Neutrophil (primary cell): Measurements from ENCODE around the gene ZSCAN20.

ENCODE experiments used
- H3K27ac ChIP-seq: fragments of 200-600 bp; sonication (generic); 2 replicates; pipeline ENCODE4 v1.5.1; 2016; ENCODE audit warnings: mild to moderate bottlenecking, moderate library complexity
- H3K27me3 ChIP-seq: fragments of 200-600 bp; sonication (generic); 2 replicates; pipeline ENCODE4 v1.6.0; 2016; ENCODE audit warnings: mild to moderate bottlenecking
- H3K36me3 ChIP-seq: fragments of 200-600 bp; sonication (generic); 2 replicates; pipeline ENCODE4 v1.5.1; 2017
- H3K4me1 ChIP-seq, 2 experiments: fragments of 200-600 bp in 1 of 2; sonication (generic) in 1 of 2; 1 replicate in 1 of 2; 2 replicates in 1 of 2; pipeline versions ENCODE4 v1.5.1 to v1.6.1; 2013 to 2016; ENCODE audit warnings: low read depth in 1 of 2, low read length in 1 of 2, mild to moderate bottlenecking in 1 of 2, moderate library complexity in 1 of 2; ENCODE audit not compliant: control insufficient read depth in 1 of 2, insufficient read depth in 1 of 2
- H3K4me3 ChIP-seq, 2 experiments: fragments of 200-600 bp in 1 of 2; sonication (generic) in 1 of 2; 1 replicate in 1 of 2; 2 replicates in 1 of 2; pipeline ENCODE4 v1.5.1; 2013 to 2016; ENCODE audit warnings: low read depth in 1 of 2, low read length in 1 of 2, mild to moderate bottlenecking in 1 of 2, moderate library complexity in 1 of 2
- H3K9me3 ChIP-seq: fragments of 200-600 bp; sonication (generic); 2 replicates; pipeline ENCODE4 v1.5.1; 2016
- CTCF ChIP-seq: fragments of 200-600 bp; sonication (generic); IDR thresholded peaks from 2 replicates; pipeline ENCODE4 v1.5.1; 2016; ENCODE audit warnings: antibody characterized with exemption

ZSCAN20 gene

GRCh38 chr1:33494929-33495328 lies 22.5 kb downstream of the ZSCAN20 start:
- no peaks in the 10 kb centered on the region for H3K27me3 ChIP-seq
- no peak overlapping the region for H3K4me3 ChIP-seq
- H3K4me1 ChIP-seq = no peaks in the 10 kb centered on the region
- H3K9me3 ChIP-seq = peaks cover 21% of the 10 kb centered on the region
- H3K36me3 ChIP-seq = no peaks in the 10 kb centered on the region
- no peak overlapping the region for H3K27ac ChIP-seq
- no peak for TF ChIP-seq CTCF

GRCh38 chr1:33497410-33497809 lies 25.0 kb downstream of the ZSCAN20 start:
- Histone ChIP-seq H3K9me3 (peaks cover 21% of the 10 kb centered on the region), H3K4me1 (no peaks in the 10 kb centered on the region), H3K27me3 (no peaks in the 10 kb centered on the region), H3K36me3 (no peaks in the 10 kb centered on the region), H3K4me3 (no peak overlapping the region), H3K27ac (no peak overlapping the region)
- no peak for TF ChIP-seq CTCF

GRCh38 chr1:33500547-33500946 lies 28.1 kb downstream of the ZSCAN20 start:
- no peak for TF ChIP-seq CTCF
- Histone ChIP-seq H3K9me3 (peaks cover 6% of the 10 kb centered on the region), H3K27me3 (no peaks in the 10 kb centered on the region), H3K4me3 (no peak overlapping the region), H3K36me3 (no peaks in the 10 kb centered on the region), H3K4me1 (no peaks in the 10 kb centered on the region), H3K27ac (no peak overlapping the region)

GRCh38 chr1:33501309-33501708 lies 28.9 kb downstream of the ZSCAN20 start:
- Histone ChIP-seq H3K4me1 (no peaks in the 10 kb centered on the region), H3K27ac (no peak overlapping the region), H3K9me3 (no peaks in the 10 kb centered on the region), H3K4me3 (no peak overlapping the region), H3K36me3 (no peaks in the 10 kb centered on the region), H3K27me3 (no peaks in the 10 kb centered on the region)
- no peak for TF ChIP-seq CTCF

- no peak overlapping the region for H3K4me3 ChIP-seq
- H3K36me3 ChIP-seq = no peaks in the 10 kb centered on the region
- TF ChIP-seq CTCF = no peak
- H3K4me1 ChIP-seq = no peaks in the 10 kb centered on the region
- no peaks in the 10 kb centered on the region for H3K9me3 ChIP-seq
- no peaks in the 10 kb centered on the region for H3K27me3 ChIP-seq
- H3K27ac ChIP-seq = no peak overlapping the region
These were observed 29.3 kb downstream of the ZSCAN20 start for GRCh38 chr1:33501774-33502173.

- Histone ChIP-seq H3K27ac (no peak overlapping the region), H3K4me3 (no peak overlapping the region), H3K9me3 (no peaks in the 10 kb centered on the region), H3K36me3 (no peaks in the 10 kb centered on the region), H3K27me3 (no peaks in the 10 kb centered on the region), H3K4me1 (no peaks in the 10 kb centered on the region)
- no peak for TF ChIP-seq CTCF
These were observed 30.3 kb downstream of the ZSCAN20 start for GRCh38 chr1:33502726-33503125.
